Neuron (in vitro differentiated cells): Measurements from ENCODE around the gene ZNF608.
A peak's percentile ranks its signal among the peaks of the same experiment; 100 is the strongest.

Experiments
- H2AFZ ChIP-seq: one replicate; pipeline ENCODE4 v1.6.1; 2013; ENCODE audit warnings: low read depth, mild to moderate bottlenecking, inconsistent platforms, low read length, moderate library complexity
- H3K27me3 ChIP-seq: one replicate; pipeline ENCODE4 v1.6.1; 2013; ENCODE audit warnings: low read length; ENCODE audit not compliant: insufficient read depth
- H3K36me3 ChIP-seq: one replicate; pipeline ENCODE4 v1.6.1; 2013; ENCODE audit warnings: low read length; ENCODE audit not compliant: insufficient read depth
- H3K4me1 ChIP-seq: one replicate; pipeline ENCODE4 v1.6.1; 2013; ENCODE audit warnings: low read length; ENCODE audit not compliant: insufficient read depth
- H3K4me3 ChIP-seq: 2 replicates; pipeline ENCODE4 v1.5.1; 2013; ENCODE audit warnings: mild to moderate bottlenecking, low read length, moderate library complexity
- H3K9me3 ChIP-seq: one replicate; pipeline ENCODE4 v1.6.1; 2013; ENCODE audit warnings: low read length

The ZNF608 gene

DNA sequence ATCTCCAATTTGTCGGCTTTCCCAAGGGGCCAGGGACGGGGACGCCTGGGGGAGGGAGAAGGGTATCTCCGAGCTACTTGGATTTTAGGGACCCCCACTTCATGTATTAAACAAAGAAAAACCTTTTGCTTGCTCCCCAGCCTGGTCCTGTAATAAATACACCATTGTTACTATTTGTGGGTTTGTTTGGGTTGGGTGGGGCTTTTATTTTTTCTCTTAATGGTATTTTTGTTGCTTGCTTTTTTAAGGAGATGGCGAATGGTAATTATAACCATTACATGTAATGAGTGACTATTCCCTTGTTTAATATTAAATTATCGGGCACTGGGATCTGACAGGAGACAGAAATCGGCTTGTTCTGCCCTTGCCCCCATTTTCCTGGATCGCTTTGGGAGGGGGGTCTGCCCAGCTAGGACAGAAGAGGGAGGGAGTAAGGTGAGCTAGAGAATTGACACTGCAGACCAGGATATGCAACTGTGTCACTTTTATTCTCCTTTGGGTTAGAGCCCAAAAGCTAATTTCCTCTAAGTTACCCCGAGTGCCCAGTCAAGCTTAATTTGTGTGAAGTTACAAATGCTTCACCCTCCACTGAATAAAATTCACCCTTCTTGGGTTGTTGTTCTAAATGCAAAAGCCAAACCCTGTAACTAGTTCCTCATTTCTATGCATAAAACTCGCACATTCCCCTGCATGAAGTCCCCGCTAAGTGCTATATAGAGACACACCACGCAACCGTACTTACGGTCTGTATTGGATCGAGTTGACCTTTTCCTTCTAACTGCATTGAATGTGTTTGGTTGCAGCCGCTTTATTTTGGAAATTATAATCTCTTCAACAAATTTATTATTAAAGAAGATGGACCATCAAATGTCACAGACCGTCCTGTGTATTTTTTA lies 1.6 kb upstream of the ZNF608 start:
- H3K4me1 ChIP-seq = peaks cover 18% of the 10 kb centered on the region
- peak overlapping the region; percentile 64 for H3K4me3 ChIP-seq
- no peaks in the 10 kb centered on the region for H3K27me3 ChIP-seq
- no peak overlapping the region for H2AFZ ChIP-seq
- H3K36me3 ChIP-seq = peaks cover 7% of the 10 kb centered on the region
- no peaks in the 10 kb centered on the region for H3K9me3 ChIP-seq

DNA sequence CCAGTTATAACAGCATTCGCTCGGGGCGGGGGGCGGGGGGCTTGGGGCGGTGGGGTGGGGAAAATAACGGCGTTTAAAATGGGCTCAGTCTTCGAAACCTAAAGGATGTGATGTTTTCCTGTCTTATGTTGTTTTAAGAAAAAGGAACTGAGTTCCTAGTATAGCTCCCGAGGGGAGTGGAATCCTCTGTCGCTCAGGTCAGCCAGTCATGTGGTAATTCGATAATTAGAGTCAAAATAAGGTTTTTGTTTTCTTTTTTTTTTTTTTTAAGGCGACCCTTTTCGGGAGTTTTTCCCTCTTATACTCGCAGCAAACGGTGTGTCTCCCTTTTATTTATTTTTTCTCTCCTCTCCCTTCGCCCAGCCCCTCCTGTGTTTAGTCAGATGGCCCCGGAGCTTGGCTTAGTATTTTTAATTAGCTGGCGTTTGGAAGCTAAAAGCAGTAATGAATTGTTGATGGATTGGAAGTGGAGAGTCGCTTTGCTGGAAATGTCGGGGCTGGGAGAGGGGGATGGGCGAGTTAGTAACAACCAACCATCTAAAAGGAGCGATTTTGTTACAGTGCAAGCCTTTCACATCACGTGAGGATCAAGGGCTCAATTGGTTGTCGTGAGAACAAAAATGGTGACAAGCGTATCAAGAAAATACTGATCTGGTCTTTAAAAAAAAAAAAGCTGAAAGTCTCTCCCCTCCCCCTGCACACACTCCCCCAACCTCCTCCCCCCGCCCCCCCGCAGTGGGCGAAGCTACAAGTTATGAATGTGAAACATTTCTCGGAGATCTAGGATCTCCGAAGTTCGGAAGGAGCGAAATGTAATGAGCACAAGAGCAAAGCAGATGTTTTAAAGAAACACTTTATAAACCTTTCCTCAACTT lies 714 bp upstream of the ZNF608 start:
- H3K4me3 ChIP-seq = peak overlapping the region; percentile 64
- peaks cover 7% of the 10 kb centered on the region for H3K36me3 ChIP-seq
- H3K27me3 ChIP-seq = no peaks in the 10 kb centered on the region
- peaks cover 18% of the 10 kb centered on the region for H3K4me1 ChIP-seq
- H2AFZ ChIP-seq = no peak overlapping the region
- H3K9me3 ChIP-seq = no peaks in the 10 kb centered on the region

DNA sequence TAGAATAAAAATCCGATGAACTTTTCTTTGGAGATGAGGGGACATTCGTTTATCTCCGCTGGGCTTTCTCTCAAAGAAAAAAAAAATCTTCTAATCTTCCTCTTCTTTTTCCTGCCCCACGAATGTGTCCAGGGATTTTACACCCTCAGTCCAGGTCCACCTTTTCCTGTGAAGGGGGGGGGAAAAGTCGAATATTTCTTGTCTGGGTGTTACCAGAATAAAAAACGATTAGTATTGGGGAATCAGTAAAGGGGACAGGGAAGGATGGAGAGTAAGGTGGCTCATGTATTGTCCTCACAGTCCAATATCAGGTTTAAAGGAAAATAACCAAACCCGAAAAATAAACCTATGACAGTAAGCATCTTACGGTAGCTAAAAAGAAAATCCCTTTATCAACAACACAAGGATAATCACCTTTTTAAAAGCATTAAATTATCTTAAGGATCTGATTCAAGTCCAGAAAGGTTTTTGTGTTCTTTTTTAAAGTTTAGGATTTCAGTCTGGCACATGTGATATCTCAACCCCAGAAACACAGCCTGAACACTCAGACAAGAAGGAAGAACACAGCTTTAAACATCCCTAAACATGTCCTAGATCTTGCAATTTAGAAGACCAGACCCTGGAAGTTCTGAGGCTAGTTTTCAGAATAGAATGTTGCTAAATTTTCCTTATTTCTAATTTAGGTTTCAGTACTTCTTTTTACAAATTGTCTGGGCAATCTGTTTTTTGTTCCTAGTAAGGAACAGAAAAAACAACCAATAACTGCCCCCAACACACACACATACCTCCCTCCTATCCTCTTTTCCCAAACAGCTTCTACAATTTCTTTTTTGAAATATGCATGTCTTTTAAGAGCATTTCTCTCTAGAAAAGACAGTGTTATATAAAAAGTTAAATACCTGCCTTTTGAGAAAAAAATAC lies 1.2 kb downstream of the ZNF608 start:
- H3K4me3 ChIP-seq = peak overlapping the region; percentile 64
- no peaks in the 10 kb centered on the region for H3K9me3 ChIP-seq
- peaks cover 33% of the 10 kb centered on the region for H3K4me1 ChIP-seq
- no peaks in the 10 kb centered on the region for H3K27me3 ChIP-seq
- H2AFZ ChIP-seq = no peak overlapping the region
- H3K36me3 ChIP-seq = peaks cover 7% of the 10 kb centered on the region

DNA sequence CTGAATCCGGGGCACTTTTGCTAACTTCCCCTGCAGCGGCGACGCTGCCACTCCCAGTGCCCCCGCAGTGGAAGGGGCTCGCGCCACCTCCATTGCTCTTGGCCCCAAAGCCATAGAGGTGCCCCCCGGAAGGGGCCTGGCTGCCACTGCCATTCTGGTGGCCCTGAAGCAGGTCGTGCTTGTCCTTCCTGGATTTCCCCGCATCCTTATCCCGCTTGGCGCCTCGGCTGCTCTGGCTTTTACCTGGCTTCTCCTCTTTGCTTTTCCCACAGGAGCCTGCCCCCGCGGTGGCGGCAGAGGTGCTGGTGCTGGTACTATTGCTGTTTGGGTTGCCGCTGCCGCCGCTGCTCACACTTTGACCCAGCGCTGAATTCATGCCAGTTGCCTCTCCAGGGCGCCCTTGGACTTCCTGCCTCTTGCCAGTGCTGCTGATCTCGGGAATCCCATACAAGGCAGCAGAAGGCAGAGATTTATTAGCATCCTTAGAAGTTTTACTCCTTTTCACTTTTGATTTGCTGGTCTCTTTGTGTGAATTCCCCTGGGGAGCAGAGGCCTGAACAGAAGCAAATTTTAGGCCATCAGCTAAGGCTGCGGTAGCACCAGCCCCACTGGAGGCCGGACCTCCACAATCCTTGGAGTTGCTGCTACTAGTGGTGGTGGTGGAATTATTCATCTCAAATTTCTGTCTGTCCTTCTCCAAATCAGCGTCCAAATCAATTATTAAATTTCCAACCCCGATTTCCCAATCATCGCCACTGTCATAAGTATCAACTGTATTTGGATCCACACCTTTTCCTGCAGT lies 2.1 kb downstream of the ZNF608 start:
- H3K4me3 ChIP-seq = peak overlapping the region; percentile 64
- H3K4me1 ChIP-seq = peaks cover 33% of the 10 kb centered on the region
- H2AFZ ChIP-seq = no peak overlapping the region
- H3K9me3 ChIP-seq = no peaks in the 10 kb centered on the region
- no peaks in the 10 kb centered on the region for H3K27me3 ChIP-seq
- H3K36me3 ChIP-seq = peaks cover 7% of the 10 kb centered on the region

DNA sequence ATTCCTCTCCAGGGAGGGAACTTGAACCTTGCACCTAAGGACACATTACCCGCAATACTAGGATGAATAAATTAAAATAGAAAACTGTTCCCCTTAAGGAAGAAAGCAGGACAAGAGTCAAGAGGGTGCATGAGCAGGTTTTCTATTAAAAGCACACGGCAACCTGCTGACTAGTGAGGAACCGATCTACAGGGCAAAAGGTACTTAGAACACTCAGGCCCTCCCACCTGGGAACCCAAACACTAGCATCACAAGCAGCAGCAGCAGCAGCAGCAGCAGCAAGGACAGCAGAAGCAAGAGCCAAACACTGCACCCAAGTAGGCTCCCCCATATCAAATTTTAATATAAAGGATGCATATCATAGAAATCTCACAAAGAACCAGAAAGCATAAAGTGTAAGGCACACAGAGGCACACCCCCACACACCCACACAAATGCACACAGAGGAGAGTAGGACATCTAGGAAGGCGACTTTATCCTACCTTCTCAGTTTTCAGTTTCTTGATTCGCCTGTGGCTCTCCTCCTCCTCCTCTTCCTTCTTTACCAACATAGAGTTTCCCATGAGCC lies 2.8 kb downstream of the ZNF608 start:
- H3K36me3 ChIP-seq = peaks cover 7% of the 10 kb centered on the region
- H3K4me1 ChIP-seq = peaks cover 36% of the 10 kb centered on the region
- no peaks in the 10 kb centered on the region for H3K9me3 ChIP-seq
- no peaks in the 10 kb centered on the region for H3K27me3 ChIP-seq
- no peak overlapping the region for H2AFZ ChIP-seq
- H3K4me3 ChIP-seq = peak overlapping the region; percentile 64

DNA sequence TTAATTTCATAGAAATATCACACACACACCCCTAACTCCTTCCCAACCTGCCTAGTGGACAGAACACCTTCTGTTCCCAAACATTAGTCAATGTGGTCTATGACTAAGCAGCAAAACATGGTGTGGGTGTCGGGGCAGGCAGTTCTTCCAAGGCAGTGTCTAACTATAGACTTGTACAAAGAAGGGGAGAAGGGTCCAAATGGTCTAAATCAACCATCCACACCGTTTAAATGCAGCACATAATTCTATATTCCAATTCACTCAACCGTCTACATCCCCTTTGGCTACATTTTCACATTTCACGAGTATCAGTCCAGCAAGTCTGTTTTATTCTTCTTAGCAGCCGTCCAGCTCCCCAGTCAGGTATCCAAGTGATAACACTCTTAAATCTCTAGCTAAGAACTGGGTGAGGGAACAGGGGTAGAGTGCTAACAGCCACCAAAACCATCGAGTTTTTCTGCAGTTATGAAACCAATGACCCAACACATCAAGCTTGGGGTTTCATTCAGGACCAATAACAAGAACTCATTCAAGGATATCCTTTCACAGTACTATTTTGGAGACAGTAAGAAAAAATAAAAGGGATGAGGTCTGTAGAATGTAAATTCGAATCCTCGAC lies 3.3 kb downstream of the ZNF608 start:
- H3K4me1 ChIP-seq = peaks cover 39% of the 10 kb centered on the region
- H3K27me3 ChIP-seq = no peaks in the 10 kb centered on the region
- no peak overlapping the region for H2AFZ ChIP-seq
- no peaks in the 10 kb centered on the region for H3K9me3 ChIP-seq
- peak overlapping the region; percentile 64 for H3K4me3 ChIP-seq
- H3K36me3 ChIP-seq = peaks cover 7% of the 10 kb centered on the region

DNA sequence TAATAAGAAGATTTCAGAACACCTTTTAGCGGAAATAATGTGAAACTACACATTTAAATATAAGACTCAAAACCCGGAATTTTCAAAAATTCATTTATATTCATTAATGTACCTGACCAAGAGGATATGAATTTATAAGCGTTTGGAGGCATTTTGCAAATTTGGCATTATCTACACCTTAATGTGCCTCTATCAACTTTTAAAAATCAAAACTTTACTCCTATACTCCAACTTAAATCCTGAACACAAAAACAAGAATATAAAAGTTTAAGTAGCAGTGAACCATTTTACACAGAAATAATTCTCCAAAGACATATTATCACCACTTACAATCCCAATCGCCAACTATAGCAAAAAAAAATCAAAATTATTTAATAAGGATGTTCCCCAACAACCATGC lies 3.9 kb downstream of the ZNF608 start:
- H3K4me3 ChIP-seq = peak overlapping the region; percentile 64
- no peaks in the 10 kb centered on the region for H3K9me3 ChIP-seq
- peaks cover 7% of the 10 kb centered on the region for H3K36me3 ChIP-seq
- no peak overlapping the region for H2AFZ ChIP-seq
- no peaks in the 10 kb centered on the region for H3K27me3 ChIP-seq
- H3K4me1 ChIP-seq = peaks cover 45% of the 10 kb centered on the region

DNA sequence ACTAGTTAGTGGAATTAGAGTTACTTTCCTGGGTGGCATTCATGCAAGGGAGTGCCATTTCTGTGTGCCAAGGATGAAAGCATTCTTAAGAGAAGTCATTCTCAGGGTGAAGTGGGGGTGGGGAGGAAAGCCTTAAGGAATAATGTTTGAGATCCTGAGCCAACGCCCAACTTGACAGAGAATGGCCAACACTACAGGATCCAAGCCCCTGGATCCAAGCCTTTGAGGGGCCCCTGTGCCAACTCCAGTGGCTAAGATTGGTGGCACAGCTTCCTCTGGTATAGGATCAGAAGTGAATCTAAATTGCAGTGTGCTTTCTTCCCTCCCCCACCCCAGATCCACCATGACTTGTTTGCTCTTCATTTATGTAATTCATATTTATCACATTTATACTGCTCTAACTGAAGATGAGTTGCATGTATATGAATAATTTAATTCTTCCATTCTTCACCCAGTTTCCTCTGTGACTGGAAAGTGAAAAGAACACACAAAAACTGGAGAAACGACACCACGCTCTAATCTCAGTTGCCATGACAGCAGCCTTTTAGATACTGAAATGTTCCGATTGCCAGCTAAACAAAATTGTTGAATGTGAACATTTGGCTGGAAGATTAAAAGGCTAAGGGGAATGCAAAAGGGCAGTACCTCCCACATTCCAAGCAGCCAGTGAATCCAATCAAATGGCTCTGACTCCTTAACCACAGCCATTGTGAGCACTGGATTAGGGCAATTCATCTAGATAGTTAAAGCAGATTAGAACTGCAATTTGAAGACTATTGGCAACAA lies 4.5 kb downstream of the ZNF608 start:
- H3K4me1 ChIP-seq = peaks cover 51% of the 10 kb centered on the region
- no peaks in the 10 kb centered on the region for H3K27me3 ChIP-seq
- H3K9me3 ChIP-seq = no peaks in the 10 kb centered on the region
- peak overlapping the region; percentile 64 for H3K4me3 ChIP-seq
- no peak overlapping the region for H2AFZ ChIP-seq
- peaks cover 7% of the 10 kb centered on the region for H3K36me3 ChIP-seq

DNA sequence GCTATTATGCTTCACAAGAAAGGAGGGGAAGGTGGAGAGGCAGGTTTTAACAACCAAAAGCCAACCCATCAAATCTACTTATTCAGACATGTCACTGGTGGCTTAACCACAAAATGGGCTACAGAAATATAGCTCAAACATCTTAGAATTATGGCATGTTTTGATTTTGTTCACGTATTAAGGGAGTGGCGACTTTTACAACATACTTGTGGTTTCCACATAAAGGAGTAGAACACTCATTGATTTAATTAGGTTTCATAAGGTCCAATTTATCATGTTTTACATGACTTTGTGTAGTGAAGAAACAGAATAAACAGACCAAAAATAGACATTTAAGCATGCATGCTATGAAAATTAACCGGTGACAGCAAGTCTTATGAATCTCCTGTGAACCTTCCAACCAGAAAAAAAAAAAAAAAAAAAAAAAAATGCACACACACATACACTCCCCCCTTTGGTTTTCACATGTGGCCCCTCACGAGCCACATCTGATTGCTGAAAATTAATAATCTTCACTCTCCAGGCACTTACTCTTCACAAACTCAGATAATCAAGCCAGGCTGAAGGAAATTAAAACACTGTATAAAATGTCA lies 5.4 kb downstream of the ZNF608 start:
- Histone ChIP-seq H3K4me1 (peaks cover 59% of the 10 kb centered on the region), H3K4me3 (peak overlapping the region; percentile 64)

DNA sequence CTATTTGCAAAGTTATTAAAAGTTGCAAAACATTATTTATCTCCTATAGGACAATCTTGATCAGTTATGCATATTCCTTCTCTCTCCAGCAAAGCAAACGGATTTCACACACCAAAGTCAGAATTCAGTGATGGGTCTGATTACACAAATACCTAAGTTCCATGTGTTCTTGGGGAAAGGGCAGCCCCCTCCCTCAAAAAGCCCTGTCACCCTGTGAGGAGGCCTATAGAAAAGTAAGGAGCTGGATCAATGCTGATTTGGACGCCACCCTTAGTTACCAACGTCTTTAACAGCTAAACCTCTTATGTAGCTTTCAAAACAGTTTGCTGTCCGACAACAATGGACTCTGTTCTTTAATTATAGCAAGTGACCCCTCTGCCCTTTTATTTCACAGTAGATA lies 6.4 kb downstream of the ZNF608 start:
- Histone ChIP-seq H3K36me3 (peaks cover 7% of the 10 kb centered on the region), H3K27me3 (no peaks in the 10 kb centered on the region), H3K4me1 (peaks cover 69% of the 10 kb centered on the region), H3K9me3 (no peaks in the 10 kb centered on the region), H3K4me3 (peak overlapping the region; percentile 64), H2AFZ (no peak overlapping the region)

More for the DNA sequence above, 5.4 kb downstream of the ZNF608 start:
- Histone ChIP-seq H3K27me3 (no peaks in the 10 kb centered on the region), H3K36me3 (peaks cover 7% of the 10 kb centered on the region), H3K9me3 (no peaks in the 10 kb centered on the region), H2AFZ (no peak overlapping the region)

DNA sequence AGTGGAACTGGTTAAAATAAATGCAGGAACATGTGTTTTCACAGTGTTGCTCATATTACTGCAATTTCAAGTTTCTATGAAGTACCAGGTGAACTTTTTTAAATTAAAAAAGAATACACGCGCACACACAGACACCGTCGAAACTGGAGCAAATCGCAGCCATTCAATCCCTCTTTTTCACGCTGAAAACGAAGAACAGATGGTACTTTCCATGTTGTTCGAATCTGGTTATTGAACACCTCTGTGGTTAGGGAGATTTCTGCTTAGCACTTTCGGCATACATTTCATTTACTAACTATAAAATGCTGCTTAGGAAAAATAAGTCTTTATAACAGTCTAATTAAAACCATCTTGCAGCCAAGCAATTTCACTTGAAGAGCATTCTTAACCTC lies 6.8 kb downstream of the ZNF608 start:
- peaks cover 11% of the 10 kb centered on the region for H3K36me3 ChIP-seq
- no peaks in the 10 kb centered on the region for H3K27me3 ChIP-seq
- H2AFZ ChIP-seq = no peak overlapping the region
- H3K4me3 ChIP-seq = peak overlapping the region; percentile 64
- H3K9me3 ChIP-seq = no peaks in the 10 kb centered on the region
- peaks cover 71% of the 10 kb centered on the region for H3K4me1 ChIP-seq
